ACC112 (cell line): ENCODE results near the gene XAGE1B.
"Not testable (repeated sequence)": the region's sequence is repeated elsewhere in the genome, so short reads cannot be mapped to it uniquely, and the experiment has no call there.

ENCODE experiments used
- H2AFZ ChIP-seq: fragments of 200-600 bp; sonication (generic); one replicate; pipeline ENCODE4 v1.6.0; 2017; ENCODE audit warnings: antibody characterized with exemption, low read length; ENCODE audit not compliant: unreplicated experiment
- H3K27ac ChIP-seq: fragments of 200-600 bp; sonication (generic); 2 replicates; pipeline ENCODE4 v1.5.1; 2014; ENCODE audit warnings: low read depth, mild to moderate bottlenecking, antibody characterized with exemption, low read length, moderate library complexity
- H3K27me3 ChIP-seq: fragments of 200-600 bp; sonication (generic); 2 replicates; pipeline ENCODE4 v1.6.1; 2014; ENCODE audit warnings: mild to moderate bottlenecking, antibody characterized with exemption, low read length, moderate library complexity, mixed read lengths; ENCODE audit not compliant: insufficient read depth
- H3K36me3 ChIP-seq: fragments of 200-600 bp; sonication (generic); 2 replicates; pipeline ENCODE4 v1.6.1; 2016; ENCODE audit warnings: mild to moderate bottlenecking, antibody characterized with exemption, low read length, moderate library complexity, mixed read lengths; ENCODE audit not compliant: insufficient read depth
- H3K4me1 ChIP-seq: fragments of 200-600 bp; sonication (generic); one replicate; pipeline ENCODE4 v1.6.1; 2016; ENCODE audit warnings: low read length, mixed read lengths; ENCODE audit not compliant: insufficient read depth, unreplicated experiment, control insufficient read depth
- H3K4me3 ChIP-seq: fragments of 200-600 bp; sonication (generic); 2 replicates; pipeline ENCODE4 v1.5.1; 2014; ENCODE audit warnings: mild to moderate bottlenecking, low read depth, low read length
- H3K79me2 ChIP-seq: fragments of 200-600 bp; sonication (generic); one replicate; pipeline ENCODE4 v1.6.0; 2016; ENCODE audit warnings: low read length; ENCODE audit not compliant: control insufficient read depth, unreplicated experiment, insufficient read depth

The XAGE1B gene

GRCh38 chrX:52516987-52517325 lies at the start of gene XAGE1B:
TSS of gene XAGE1B (minus strand) at chrX:52517063. CDS start at chrX:52515527, 1,536 bp downstream.
- not testable (repeated sequence) for H3K79me2 ChIP-seq, H3K4me1 ChIP-seq, H3K4me3 ChIP-seq, H2AFZ ChIP-seq, H3K27ac ChIP-seq, H3K27me3 ChIP-seq, H3K36me3 ChIP-seq

- H3K27me3 ChIP-seq = no peaks in the 10 kb centered on the region
- no peaks in the 10 kb centered on the region for H3K79me2 ChIP-seq
- no peak overlapping the region for H2AFZ ChIP-seq
- no peak overlapping the region for H3K27ac ChIP-seq
- no peak overlapping the region for H3K4me3 ChIP-seq
- no peaks in the 10 kb centered on the region for H3K36me3 ChIP-seq
- H3K4me1 ChIP-seq = no peaks in the 10 kb centered on the region
Measured at GRCh38 chrX:52563105-52563504, 46.2 kb upstream of the XAGE1B start.

GRCh38 chrX:52558140-52558539 lies 41.3 kb upstream of the XAGE1B start:
- Histone ChIP-seq H3K4me1 (no peaks in the 10 kb centered on the region), H3K27ac (no peak overlapping the region), H3K27me3 (no peaks in the 10 kb centered on the region), H3K79me2 (no peaks in the 10 kb centered on the region), H3K36me3 (no peaks in the 10 kb centered on the region), H3K4me3 (no peak overlapping the region), H2AFZ (no peak overlapping the region)

GRCh38 chrX:52556741-52557140 lies 39.9 kb upstream of the XAGE1B start:
- H3K36me3 ChIP-seq = no peaks in the 10 kb centered on the region
- no peaks in the 10 kb centered on the region for H3K79me2 ChIP-seq
- H2AFZ ChIP-seq = no peak overlapping the region
- no peak overlapping the region for H3K27ac ChIP-seq
- H3K4me1 ChIP-seq = no peaks in the 10 kb centered on the region
- no peak overlapping the region for H3K4me3 ChIP-seq
- no peaks in the 10 kb centered on the region for H3K27me3 ChIP-seq

GRCh38 chrX:52553995-52554642 lies 37.3 kb upstream of the XAGE1B start:
- H2AFZ ChIP-seq = no peak overlapping the region
- H3K4me3 ChIP-seq = no peak overlapping the region
- no peaks in the 10 kb centered on the region for H3K4me1 ChIP-seq
- H3K27ac ChIP-seq = no peak overlapping the region
- H3K79me2 ChIP-seq = no peaks in the 10 kb centered on the region
- H3K36me3 ChIP-seq = no peaks in the 10 kb centered on the region
- H3K27me3 ChIP-seq = 0 out of 2 replicates have a peak, but pooled peaks cover 2% of the 10 kb centered on the region

GRCh38 chrX:52548769-52549168 lies 31.9 kb upstream of the XAGE1B start:
- H3K4me3 ChIP-seq, H3K36me3 ChIP-seq, H3K27ac ChIP-seq, H3K79me2 ChIP-seq, H2AFZ ChIP-seq, H3K4me1 ChIP-seq, H3K27me3 ChIP-seq: not testable (repeated sequence)

- H3K4me3 ChIP-seq = no peak overlapping the region
- no peak overlapping the region for H3K27ac ChIP-seq
- H3K36me3 ChIP-seq = no peaks in the 10 kb centered on the region
- H2AFZ ChIP-seq = no peak overlapping the region
- H3K27me3 ChIP-seq = no peaks in the 10 kb centered on the region
- no peaks in the 10 kb centered on the region for H3K79me2 ChIP-seq
- H3K4me1 ChIP-seq = no peaks in the 10 kb centered on the region
Measured at GRCh38 chrX:52544147-52544840, 27.4 kb upstream of the XAGE1B start.

GRCh38 chrX:52542311-52542710 lies 25.4 kb upstream of the XAGE1B start:
- H3K27ac ChIP-seq = no peak overlapping the region
- H3K4me1 ChIP-seq = no peaks in the 10 kb centered on the region
- no peaks in the 10 kb centered on the region for H3K27me3 ChIP-seq
- no peak overlapping the region for H2AFZ ChIP-seq
- no peak overlapping the region for H3K4me3 ChIP-seq
- no peaks in the 10 kb centered on the region for H3K36me3 ChIP-seq
- H3K79me2 ChIP-seq = no peaks in the 10 kb centered on the region

GRCh38 chrX:52541051-52541450 lies 24.2 kb upstream of the XAGE1B start:
- not testable (repeated sequence) for H3K27me3 ChIP-seq, H3K4me3 ChIP-seq, H3K79me2 ChIP-seq, H2AFZ ChIP-seq, H3K4me1 ChIP-seq, H3K27ac ChIP-seq, H3K36me3 ChIP-seq

GRCh38 chrX:52516110-52516986 lies 515 bp downstream of the XAGE1B start:
- H3K4me1 ChIP-seq, H3K79me2 ChIP-seq, H3K27ac ChIP-seq, H3K4me3 ChIP-seq, H2AFZ ChIP-seq, H3K27me3 ChIP-seq, H3K36me3 ChIP-seq: not testable (repeated sequence)

GRCh38 chrX:52511126-52511525 lies 5.7 kb downstream of the XAGE1B start:
- H2AFZ ChIP-seq, H3K27me3 ChIP-seq, H3K79me2 ChIP-seq, H3K27ac ChIP-seq, H3K4me1 ChIP-seq, H3K36me3 ChIP-seq, H3K4me3 ChIP-seq: not testable (repeated sequence)
